Erythroblast (primary cell): ENCODE data around the gene GDPD5.

Source experiments
- GATA1 ChIP-seq: IDR thresholded peaks from 2 replicates; pipeline ENCODE4 v1.6.1; 2011; ENCODE audit warnings: low read depth, mild to moderate bottlenecking, control low read depth, low read length, moderate library complexity
- POLR2A ChIP-seq: IDR thresholded peaks from 2 replicates; pipeline ENCODE4 v1.6.1; 2011; ENCODE audit warnings: mild to moderate bottlenecking, low read length

DNA sequence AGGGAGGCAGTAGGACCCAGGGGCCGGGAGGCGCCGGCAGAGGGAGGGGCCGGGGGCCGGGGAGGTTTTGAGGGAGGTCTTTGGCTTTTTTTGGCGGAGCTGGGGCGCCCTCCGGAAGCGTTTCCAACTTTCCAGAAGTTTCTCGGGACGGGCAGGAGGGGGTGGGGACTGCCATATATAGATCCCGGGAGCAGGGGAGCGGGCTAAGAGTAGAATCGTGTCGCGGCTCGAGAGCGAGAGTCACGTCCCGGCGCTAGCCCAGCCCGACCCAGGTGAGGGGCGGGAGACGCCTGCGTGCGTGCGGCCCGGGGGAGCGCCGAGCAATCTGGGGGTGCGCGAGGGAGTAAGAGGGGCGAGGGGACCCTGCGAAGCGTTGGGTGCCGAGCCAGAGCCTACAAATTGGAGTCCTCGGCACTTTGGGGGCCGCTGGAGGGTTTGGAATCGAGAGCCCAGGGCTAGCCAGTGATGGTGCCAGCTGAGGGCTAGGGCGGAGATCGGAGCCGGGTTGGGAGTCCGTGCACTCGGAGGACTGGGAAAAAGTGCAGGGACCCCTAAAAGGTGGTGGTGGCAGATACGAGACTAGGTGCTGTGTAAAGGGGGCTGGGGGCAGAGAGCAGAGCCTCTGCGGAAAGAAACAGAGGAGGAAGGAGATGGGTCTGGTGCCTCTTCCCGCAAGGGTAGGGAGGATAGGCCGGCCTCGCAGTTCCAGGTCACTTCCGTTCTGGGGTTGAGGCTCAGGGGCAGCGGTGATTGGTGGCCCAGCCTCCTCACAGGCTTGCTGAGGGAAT is 36.5 kb upstream of the GDPD5 start, which contains the start of gene SERPINH1:
- TF ChIP-seq POLR2A (peak; percentile 99), GATA1 (no peak)
